Measurements from ENCODE around the gene TTC17. TPM values are rescaled to one million over a fixed set of nuclear protein-coding genes. Genes with fewer than 3 reads are reported as not detected.

TTC17 gene
- total RNA-seq, 1 donor from 2014 or later, result 109 TPM

GRCh38 chr11:43537833-43538615, 179.3 kb downstream of the TTC17 start:
- DNase-seq (ENCODE audit: low read depth), result no peak

- no peak for DNase-seq (ENCODE audit: low read depth)
Measured at GRCh38 chr11:43541993-43542392, 183.3 kb downstream of the TTC17 start.

GRCh38 chr11:43542750-43543712, 184.3 kb downstream of the TTC17 start:
- no peak for DNase-seq (ENCODE audit: low read depth)

Other genes starting within 250 kb of the TTC17 start
- 109 and 151 TPM in 2 replicates for gene API5, start 46.9 kb upstream of the TTC17 start, total RNA-seq